OCI-LY1 (cell line): ENCODE results near the gene NPAS3.

Experiments used
- H2AFZ ChIP-seq: fragments of 200-600 bp; sonication (generic), shearing (Covaris generic); 2 replicates; pipeline ENCODE4 v1.6.0; 2014; ENCODE audit warnings: antibody characterized with exemption, mild to moderate bottlenecking, low read length
- H3F3A ChIP-seq: fragments of 200-600 bp; sonication (generic), shearing (Covaris generic); 2 replicates; pipeline ENCODE4 v1.6.0; 2014; ENCODE audit warnings: mild to moderate bottlenecking, antibody characterized with exemption, low read length, moderate library complexity; ENCODE audit not compliant: insufficient read depth
- H3K27ac ChIP-seq: fragments of 200-600 bp; sonication (generic); 2 replicates; pipeline ENCODE4 v1.5.1; 2014; ENCODE audit warnings: low read length, mixed run types, mild to moderate bottlenecking, low read depth; ENCODE audit not compliant: poor library complexity, severe bottlenecking
- H3K27me3 ChIP-seq: fragments of 200-600 bp; sonication (generic); 2 replicates; pipeline ENCODE4 v1.6.0; 2014; ENCODE audit warnings: antibody characterized with exemption, mild to moderate bottlenecking, low read length, moderate library complexity; ENCODE audit not compliant: insufficient read depth
- H3K36me3 ChIP-seq: fragments of 200-600 bp; sonication (generic); 2 replicates; pipeline ENCODE4 v1.6.1; 2014; ENCODE audit warnings: mild to moderate bottlenecking, antibody characterized with exemption, low read length, moderate library complexity, mixed read lengths; ENCODE audit not compliant: insufficient read depth
- H3K4me1 ChIP-seq: fragments of 200-600 bp; sonication (generic); 2 replicates; pipeline ENCODE4 v1.5.1; 2014; ENCODE audit warnings: mild to moderate bottlenecking, low read length, moderate library complexity; ENCODE audit not compliant: insufficient read depth, severe bottlenecking
- H3K4me2 ChIP-seq: fragments of 200-600 bp; sonication (generic), shearing (Covaris generic); 2 replicates; pipeline ENCODE4 v1.6.1; 2014; ENCODE audit warnings: low read length
- H3K4me3 ChIP-seq: fragments of 200-600 bp; sonication (generic); 2 replicates; pipeline ENCODE4 v1.5.1; 2014; ENCODE audit warnings: low read length, low read depth, mild to moderate bottlenecking, mixed read lengths; ENCODE audit not compliant: poor library complexity, severe bottlenecking
- H3K79me2 ChIP-seq: fragments of 200-600 bp; shearing (Covaris generic); 2 replicates; pipeline ENCODE4 v1.6.1; 2016; ENCODE audit warnings: mixed run types, low read length, mixed read lengths; ENCODE audit not compliant: insufficient read depth
- H3K9ac ChIP-seq: fragments of 200-600 bp; sonication (generic), shearing (Covaris generic); 2 replicates; pipeline ENCODE4 v1.6.1; 2014; ENCODE audit warnings: mild to moderate bottlenecking, low read length, mixed read lengths
- H3K9me2 ChIP-seq: fragments of 200-600 bp; sonication (generic), shearing (Covaris generic); 2 replicates; pipeline ENCODE4 v1.6.1; 2014; ENCODE audit warnings: low read depth, mild to moderate bottlenecking, low read length, mixed read lengths
- H3K9me3 ChIP-seq: fragments of 200-600 bp; shearing (Covaris generic); 2 replicates; pipeline ENCODE4 v1.6.1; 2014; ENCODE audit warnings: low read length, mixed read lengths
- H4K20me1 ChIP-seq: fragments of 200-600 bp; sonication (generic), shearing (Covaris generic); 2 replicates; pipeline ENCODE4 v1.6.0; 2016; ENCODE audit warnings: mild to moderate bottlenecking, low read length; ENCODE audit not compliant: insufficient read depth
- EZH2 ChIP-seq: fragments of 200-600 bp; sonication (generic), shearing (Covaris generic); IDR thresholded peaks from 2 replicates; pipeline ENCODE4 v1.8.0; 2017; ENCODE audit warnings: borderline replicate concordance, mixed run types, mild to moderate bottlenecking, antibody characterized with exemption, low read length, moderate library complexity, mixed read lengths
- TF ChIP-seq, protein P1 (sequence below): fragments of 200-600 bp; sonication (generic), shearing (Covaris generic); IDR thresholded peaks from 2 replicates; pipeline ENCODE4 v1.5.1; 2017; ENCODE audit warnings: mild to moderate bottlenecking, antibody characterized with exemption, low read length, moderate library complexity, mixed read lengths

The NPAS3 gene

DNA sequence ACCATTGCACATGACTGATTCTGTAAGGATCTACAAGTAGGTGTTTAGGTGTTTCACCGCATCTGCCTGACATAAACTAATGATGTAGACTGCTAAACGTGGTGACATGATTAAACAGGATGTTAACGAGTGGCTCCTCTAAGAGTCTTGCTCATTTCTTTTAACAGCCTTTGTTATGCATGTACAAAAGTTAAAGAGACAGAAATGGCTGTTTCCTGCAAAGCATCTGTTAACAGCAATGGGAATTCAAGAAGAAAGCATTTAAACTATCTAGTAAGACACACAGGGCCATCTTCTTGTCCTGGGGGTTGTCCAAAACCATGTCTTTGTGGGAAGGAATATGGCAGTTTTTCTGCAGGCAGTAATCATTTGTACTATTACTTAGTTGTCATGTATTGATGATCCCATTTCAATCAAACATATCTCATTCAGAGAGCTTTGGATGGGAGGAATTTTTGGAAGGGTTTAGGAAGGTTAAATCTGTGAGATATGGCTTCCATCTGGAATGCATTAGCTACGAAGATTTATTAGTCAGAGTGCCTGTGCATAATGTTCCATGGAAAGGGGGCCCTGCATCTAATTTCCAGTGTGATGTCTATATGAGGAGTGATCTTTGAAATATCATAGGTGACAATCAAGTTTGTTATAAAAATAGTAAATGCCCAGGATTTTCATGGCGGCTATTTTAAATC lies 517.1 kb downstream of the NPAS3 start:
- Histone ChIP-seq H3K9me2 (no peaks in the 10 kb centered on the region), H3K9ac (no peak overlapping the region), H3K27ac (no peak overlapping the region), H3K4me2 (no peak overlapping the region), H2AFZ (no peak overlapping the region), H3K4me3 (no peak overlapping the region), H3K79me2 (no peaks in the 10 kb centered on the region), H3K4me1 (no peaks in the 10 kb centered on the region), H3K9me3 (no peaks in the 10 kb centered on the region), H3F3A (no peaks in the 10 kb centered on the region), H4K20me1 (no peaks in the 10 kb centered on the region), H3K36me3 (no peaks in the 10 kb centered on the region), H3K27me3 (no peaks in the 10 kb centered on the region)
- TF ChIP-seq EZH2, result no peak
- TF ChIP-seq, protein P1, sequence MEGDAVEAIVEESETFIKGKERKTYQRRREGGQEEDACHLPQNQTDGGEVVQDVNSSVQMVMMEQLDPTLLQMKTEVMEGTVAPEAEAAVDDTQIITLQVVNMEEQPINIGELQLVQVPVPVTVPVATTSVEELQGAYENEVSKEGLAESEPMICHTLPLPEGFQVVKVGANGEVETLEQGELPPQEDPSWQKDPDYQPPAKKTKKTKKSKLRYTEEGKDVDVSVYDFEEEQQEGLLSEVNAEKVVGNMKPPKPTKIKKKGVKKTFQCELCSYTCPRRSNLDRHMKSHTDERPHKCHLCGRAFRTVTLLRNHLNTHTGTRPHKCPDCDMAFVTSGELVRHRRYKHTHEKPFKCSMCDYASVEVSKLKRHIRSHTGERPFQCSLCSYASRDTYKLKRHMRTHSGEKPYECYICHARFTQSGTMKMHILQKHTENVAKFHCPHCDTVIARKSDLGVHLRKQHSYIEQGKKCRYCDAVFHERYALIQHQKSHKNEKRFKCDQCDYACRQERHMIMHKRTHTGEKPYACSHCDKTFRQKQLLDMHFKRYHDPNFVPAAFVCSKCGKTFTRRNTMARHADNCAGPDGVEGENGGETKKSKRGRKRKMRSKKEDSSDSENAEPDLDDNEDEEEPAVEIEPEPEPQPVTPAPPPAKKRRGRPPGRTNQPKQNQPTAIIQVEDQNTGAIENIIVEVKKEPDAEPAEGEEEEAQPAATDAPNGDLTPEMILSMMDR, result no peak

DNA sequence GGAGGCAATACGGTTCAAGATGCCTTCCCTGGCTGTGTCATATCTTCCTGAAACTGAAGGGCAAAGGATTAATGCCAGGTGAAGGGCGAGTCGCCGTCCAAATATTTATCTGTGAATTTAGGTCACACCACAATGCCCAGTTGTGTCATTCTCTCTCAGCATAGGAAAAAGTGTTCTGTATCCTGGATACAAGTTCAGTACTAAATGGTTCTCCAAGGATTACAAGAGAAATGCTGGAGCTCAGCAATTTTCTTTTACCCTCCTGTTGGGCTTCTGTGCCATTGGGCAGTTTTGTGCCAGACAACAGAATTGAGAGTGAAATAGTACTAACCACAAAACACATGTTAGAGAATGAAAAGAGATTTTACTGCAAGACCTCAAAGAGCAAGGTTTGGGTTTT lies 518.3 kb downstream of the NPAS3 start:
- Histone ChIP-seq H3K4me2 (no peak overlapping the region), H3K27me3 (no peaks in the 10 kb centered on the region), H2AFZ (no peak overlapping the region), H3K9me3 (no peaks in the 10 kb centered on the region), H3K4me1 (no peaks in the 10 kb centered on the region), H3K9me2 (no peaks in the 10 kb centered on the region), H3K27ac (no peak overlapping the region), H3K79me2 (no peaks in the 10 kb centered on the region), H3K9ac (no peak overlapping the region), H3K36me3 (no peaks in the 10 kb centered on the region), H4K20me1 (no peaks in the 10 kb centered on the region), H3F3A (no peaks in the 10 kb centered on the region), H3K4me3 (no peak overlapping the region)
- no peak for TF ChIP-seq EZH2
- TF ChIP-seq, protein P1, result no peak

DNA sequence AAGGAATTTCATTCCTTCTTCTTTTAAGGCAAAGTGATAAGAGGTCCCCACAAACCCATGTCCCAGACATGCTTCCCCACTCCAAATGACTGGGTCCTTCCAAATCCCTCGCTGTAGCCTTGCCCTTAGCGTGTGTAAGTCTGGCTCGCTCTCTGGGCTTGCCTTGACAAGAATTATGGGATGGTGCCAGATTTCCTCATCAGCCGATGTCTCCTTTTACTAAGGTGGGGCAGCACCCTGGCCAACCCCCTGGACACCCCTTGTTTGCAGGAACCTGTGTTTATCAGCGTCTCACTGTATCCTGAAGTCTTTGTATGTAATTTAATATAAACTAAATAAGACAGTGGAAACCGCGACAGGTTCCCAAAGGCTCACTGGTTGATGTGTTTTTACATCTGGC lies 518.9 kb downstream of the NPAS3 start:
- H3F3A ChIP-seq, result no peaks in the 10 kb centered on the region
- no peak overlapping the region for H3K9ac ChIP-seq
- no peaks in the 10 kb centered on the region for H3K9me3 ChIP-seq
- H4K20me1 ChIP-seq, result no peaks in the 10 kb centered on the region
- H3K4me3 ChIP-seq, result no peak overlapping the region
- H3K79me2 ChIP-seq, result no peaks in the 10 kb centered on the region
- TF ChIP-seq, protein P1, result no peak
- TF ChIP-seq EZH2, result no peak
- no peaks in the 10 kb centered on the region for H3K27me3 ChIP-seq
- H2AFZ ChIP-seq, result no peak overlapping the region
- H3K4me2 ChIP-seq, result no peak overlapping the region
- no peaks in the 10 kb centered on the region for H3K9me2 ChIP-seq
- no peaks in the 10 kb centered on the region for H3K4me1 ChIP-seq
- no peaks in the 10 kb centered on the region for H3K36me3 ChIP-seq
- H3K27ac ChIP-seq, result no peak overlapping the region
